ENCODE measurements around the gene PCDH11X. TPM values are rescaled to one million over a fixed set of nuclear protein-coding genes. Genes with fewer than 3 reads are reported as not detected.
"Not testable (repeated sequence)": the region's sequence is repeated elsewhere in the genome, so short reads cannot be mapped to it uniquely, and the experiment has no call there.

Gene PCDH11X, protein sequence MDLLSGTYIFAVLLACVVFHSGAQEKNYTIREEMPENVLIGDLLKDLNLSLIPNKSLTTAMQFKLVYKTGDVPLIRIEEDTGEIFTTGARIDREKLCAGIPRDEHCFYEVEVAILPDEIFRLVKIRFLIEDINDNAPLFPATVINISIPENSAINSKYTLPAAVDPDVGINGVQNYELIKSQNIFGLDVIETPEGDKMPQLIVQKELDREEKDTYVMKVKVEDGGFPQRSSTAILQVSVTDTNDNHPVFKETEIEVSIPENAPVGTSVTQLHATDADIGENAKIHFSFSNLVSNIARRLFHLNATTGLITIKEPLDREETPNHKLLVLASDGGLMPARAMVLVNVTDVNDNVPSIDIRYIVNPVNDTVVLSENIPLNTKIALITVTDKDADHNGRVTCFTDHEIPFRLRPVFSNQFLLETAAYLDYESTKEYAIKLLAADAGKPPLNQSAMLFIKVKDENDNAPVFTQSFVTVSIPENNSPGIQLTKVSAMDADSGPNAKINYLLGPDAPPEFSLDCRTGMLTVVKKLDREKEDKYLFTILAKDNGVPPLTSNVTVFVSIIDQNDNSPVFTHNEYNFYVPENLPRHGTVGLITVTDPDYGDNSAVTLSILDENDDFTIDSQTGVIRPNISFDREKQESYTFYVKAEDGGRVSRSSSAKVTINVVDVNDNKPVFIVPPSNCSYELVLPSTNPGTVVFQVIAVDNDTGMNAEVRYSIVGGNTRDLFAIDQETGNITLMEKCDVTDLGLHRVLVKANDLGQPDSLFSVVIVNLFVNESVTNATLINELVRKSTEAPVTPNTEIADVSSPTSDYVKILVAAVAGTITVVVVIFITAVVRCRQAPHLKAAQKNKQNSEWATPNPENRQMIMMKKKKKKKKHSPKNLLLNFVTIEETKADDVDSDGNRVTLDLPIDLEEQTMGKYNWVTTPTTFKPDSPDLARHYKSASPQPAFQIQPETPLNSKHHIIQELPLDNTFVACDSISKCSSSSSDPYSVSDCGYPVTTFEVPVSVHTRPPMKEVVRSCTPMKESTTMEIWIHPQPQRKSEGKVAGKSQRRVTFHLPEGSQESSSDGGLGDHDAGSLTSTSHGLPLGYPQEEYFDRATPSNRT (N-terminal part only)
- polyA plus RNA-seq (2013, experiment 1 of 4) = 4.5 TPM
- 5.0 TPM for polyA plus RNA-seq (2013, experiment 2 of 4)
- polyA plus RNA-seq (2013, experiment 3 of 4) = 5.0 TPM
- 5.4 TPM for polyA plus RNA-seq (2013, experiment 4 of 4)

DNA sequence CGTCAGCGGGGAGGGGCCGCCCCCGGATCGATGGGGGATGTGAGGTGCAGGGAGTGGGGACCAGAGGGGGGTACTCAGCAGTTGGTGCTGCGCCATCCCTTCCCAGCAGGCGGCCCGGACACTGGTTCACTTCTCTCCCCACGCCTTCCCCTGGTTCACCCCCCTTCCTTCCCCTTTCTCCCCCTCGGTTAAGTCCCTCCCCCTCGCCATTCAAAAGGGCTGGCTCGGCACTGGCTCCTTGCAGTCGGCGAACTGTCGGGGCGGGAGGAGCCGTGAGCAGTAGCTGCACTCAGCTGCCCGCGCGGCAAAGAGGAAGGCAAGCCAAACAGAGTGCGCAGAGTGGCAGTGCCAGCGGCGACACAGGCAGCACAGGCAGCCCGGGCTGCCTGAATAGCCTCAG lies at the start of gene PCDH11X:
PCDH11X (plus strand) TSS at position 241 of the 400 bp plus-strand sequence. CDS start 56,130 bp downstream, outside the sequence.
- H3K36me3 ChIP-seq (ENCODE audit: control insufficient read depth, insufficient read depth, low read length); H3K4me1 ChIP-seq (ENCODE audit: control insufficient read depth, insufficient read depth, low read length); H3K27ac ChIP-seq (ENCODE audit: insufficient read depth, low read depth, low read length, poor library complexity, severe bottlenecking); H3K9me3 ChIP-seq (ENCODE audit: control insufficient read depth, low read length): not testable (repeated sequence)
- Histone ChIP-seq H3K4me3 (ENCODE audit: insufficient read depth, low read depth, low read length) (peak within 1 kb of the TSS; percentile 37), H3K27me3 (ENCODE audit: control insufficient read depth, insufficient read depth, low read length, poor library complexity, severe bottlenecking) (peaks cover 16% of the 10 kb centered on the region)
- WGBS, 2 experiments = 0% methylated on average over 7 of the region's 24 CpGs; no CpG with 5 or more reads in 1 of the 2 experiments

DNA sequence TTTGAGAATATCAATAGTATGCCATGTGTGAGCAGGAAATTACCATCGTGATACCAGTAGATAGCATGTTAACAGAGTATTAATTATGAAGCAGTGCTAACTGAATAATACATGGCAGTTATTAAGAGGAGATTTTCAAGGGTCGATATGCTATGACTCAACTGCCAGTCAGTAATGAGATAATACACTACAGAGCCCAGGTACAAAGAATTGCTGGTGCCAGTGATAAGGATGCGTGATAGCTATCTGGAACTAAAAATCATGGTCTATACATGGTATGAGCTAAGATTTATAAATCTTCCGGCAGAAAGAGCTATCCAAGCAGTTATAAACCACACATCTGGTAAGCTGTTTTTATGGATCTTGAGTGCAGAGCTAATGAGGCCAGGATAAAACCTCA lies 31.7 kb upstream of the PCDH11X start:
- H3K27me3 ChIP-seq (ENCODE audit: control insufficient read depth, insufficient read depth, low read length, poor library complexity, severe bottlenecking); H3K4me3 ChIP-seq (ENCODE audit: insufficient read depth, low read depth, low read length); H3K4me1 ChIP-seq (ENCODE audit: control insufficient read depth, insufficient read depth, low read length); H3K27ac ChIP-seq (ENCODE audit: insufficient read depth, low read depth, low read length, poor library complexity, severe bottlenecking); H3K36me3 ChIP-seq (ENCODE audit: control insufficient read depth, insufficient read depth, low read length); H3K9me3 ChIP-seq (ENCODE audit: control insufficient read depth, low read length): not testable (repeated sequence)
- WGBS, 2 experiments = no CpG with 5 or more reads among the region's 4 CpGs

GRCh38 chrX:91753022-91753421 lies 26.2 kb upstream of the PCDH11X start:
- not testable (repeated sequence) for H3K4me1 ChIP-seq (ENCODE audit: control insufficient read depth, insufficient read depth, low read length); H3K9me3 ChIP-seq (ENCODE audit: control insufficient read depth, low read length); H3K4me3 ChIP-seq (ENCODE audit: insufficient read depth, low read depth, low read length); H3K36me3 ChIP-seq (ENCODE audit: control insufficient read depth, insufficient read depth, low read length); H3K27ac ChIP-seq (ENCODE audit: insufficient read depth, low read depth, low read length, poor library complexity, severe bottlenecking); H3K27me3 ChIP-seq (ENCODE audit: control insufficient read depth, insufficient read depth, low read length, poor library complexity, severe bottlenecking)
- WGBS, 2 experiments = 85 to 87% methylated on average over 17 of the region's 17 CpGs

GRCh38 chrX:91770619-91771488 lies 8.3 kb upstream of the PCDH11X start:
- H3K4me3 ChIP-seq (ENCODE audit: insufficient read depth, low read depth, low read length); H3K4me1 ChIP-seq (ENCODE audit: control insufficient read depth, insufficient read depth, low read length); H3K27ac ChIP-seq (ENCODE audit: insufficient read depth, low read depth, low read length, poor library complexity, severe bottlenecking); H3K36me3 ChIP-seq (ENCODE audit: control insufficient read depth, insufficient read depth, low read length); H3K9me3 ChIP-seq (ENCODE audit: control insufficient read depth, low read length); H3K27me3 ChIP-seq (ENCODE audit: control insufficient read depth, insufficient read depth, low read length, poor library complexity, severe bottlenecking): not testable (repeated sequence)
- no CpG with 5 or more reads among the region's 9 CpGs for WGBS, 2 experiments

GRCh38 chrX:91773943-91774342 lies 5.2 kb upstream of the PCDH11X start:
- not testable (repeated sequence) for H3K27ac ChIP-seq (ENCODE audit: insufficient read depth, low read depth, low read length, poor library complexity, severe bottlenecking); H3K36me3 ChIP-seq (ENCODE audit: control insufficient read depth, insufficient read depth, low read length); H3K4me3 ChIP-seq (ENCODE audit: insufficient read depth, low read depth, low read length); H3K27me3 ChIP-seq (ENCODE audit: control insufficient read depth, insufficient read depth, low read length, poor library complexity, severe bottlenecking); H3K9me3 ChIP-seq (ENCODE audit: control insufficient read depth, low read length); H3K4me1 ChIP-seq (ENCODE audit: control insufficient read depth, insufficient read depth, low read length)
- WGBS, 2 experiments = 57% methylated on average over 1 of the region's 3 CpGs; no CpG with 5 or more reads in 1 of the 2 experiments

DNA sequence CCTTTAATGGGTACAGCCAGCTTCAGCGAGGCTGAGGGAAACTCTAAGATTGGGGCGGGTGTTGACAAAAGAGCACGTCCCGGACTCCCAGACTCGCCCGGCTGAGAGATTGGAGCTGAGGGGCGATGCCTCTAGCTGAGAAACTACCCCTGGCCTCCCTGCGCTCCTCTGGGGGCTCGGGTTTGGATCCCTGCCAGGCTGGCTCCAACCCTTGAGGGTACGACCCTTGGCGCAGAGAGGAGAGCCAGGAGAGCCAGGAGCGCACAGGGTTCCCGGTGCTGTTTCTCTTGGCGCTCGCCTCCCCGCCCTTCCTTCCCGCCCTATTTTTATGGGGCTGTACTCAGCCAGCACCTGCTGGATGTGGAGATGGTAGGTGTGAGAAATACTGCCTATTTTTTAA lies 833 bp downstream of the PCDH11X start:
- WGBS, 2 experiments = 0% methylated on average over 11 to 17 of the region's 17 CpGs
- not testable (repeated sequence) for H3K36me3 ChIP-seq (ENCODE audit: control insufficient read depth, insufficient read depth, low read length); H3K9me3 ChIP-seq (ENCODE audit: control insufficient read depth, low read length); H3K4me1 ChIP-seq (ENCODE audit: control insufficient read depth, insufficient read depth, low read length); H3K27ac ChIP-seq (ENCODE audit: insufficient read depth, low read depth, low read length, poor library complexity, severe bottlenecking)
- Histone ChIP-seq H3K4me3 (ENCODE audit: insufficient read depth, low read depth, low read length) (peak overlapping the region; percentile 37), H3K27me3 (ENCODE audit: control insufficient read depth, insufficient read depth, low read length, poor library complexity, severe bottlenecking) (peaks cover 16% of the 10 kb centered on the region)

- H3K27ac ChIP-seq (ENCODE audit: insufficient read depth, low read depth, low read length, poor library complexity, severe bottlenecking); H3K9me3 ChIP-seq (ENCODE audit: control insufficient read depth, low read length); H3K4me1 ChIP-seq (ENCODE audit: control insufficient read depth, insufficient read depth, low read length); H3K36me3 ChIP-seq (ENCODE audit: control insufficient read depth, insufficient read depth, low read length): not testable (repeated sequence)
- peaks cover 16% of the 10 kb centered on the region for H3K27me3 ChIP-seq (ENCODE audit: control insufficient read depth, insufficient read depth, low read length, poor library complexity, severe bottlenecking)
- 0 to 1% methylated on average over 16 of the region's 23 CpGs for WGBS, 2 experiments
- H3K4me3 ChIP-seq (ENCODE audit: insufficient read depth, low read depth, low read length) = peak overlapping the region; percentile 37
Measured at GRCh38 chrX:91780698-91781097, 1.5 kb downstream of the PCDH11X start.

GRCh38 chrX:91781553-91782298 lies 2.6 kb downstream of the PCDH11X start:
- 0 to 1% methylated on average over 17 to 37 of the region's 58 CpGs for WGBS, 2 experiments
- H3K27me3 ChIP-seq (ENCODE audit: control insufficient read depth, insufficient read depth, low read length, poor library complexity, severe bottlenecking) = peaks cover 16% of the 10 kb centered on the region
- H3K4me1 ChIP-seq (ENCODE audit: control insufficient read depth, insufficient read depth, low read length); H3K9me3 ChIP-seq (ENCODE audit: control insufficient read depth, low read length); H3K36me3 ChIP-seq (ENCODE audit: control insufficient read depth, insufficient read depth, low read length); H3K27ac ChIP-seq (ENCODE audit: insufficient read depth, low read depth, low read length, poor library complexity, severe bottlenecking): not testable (repeated sequence)
- H3K4me3 ChIP-seq (ENCODE audit: insufficient read depth, low read depth, low read length) = peak overlapping the region; percentile 37

- not testable (repeated sequence) for H3K36me3 ChIP-seq (ENCODE audit: control insufficient read depth, insufficient read depth, low read length)
- WGBS, 2 experiments = 0 to 2% methylated on average over 3 to 4 of the region's 8 CpGs
Measured at GRCh38 chrX:91782825-91783224, 3.6 kb downstream of the PCDH11X start.

More at GRCh38 chrX:91782825-91783224, 3.6 kb downstream of the PCDH11X start:
- H3K9me3 ChIP-seq (ENCODE audit: control insufficient read depth, low read length); H3K4me1 ChIP-seq (ENCODE audit: control insufficient read depth, insufficient read depth, low read length); H3K4me3 ChIP-seq (ENCODE audit: insufficient read depth, low read depth, low read length); H3K27ac ChIP-seq (ENCODE audit: insufficient read depth, low read depth, low read length, poor library complexity, severe bottlenecking): not testable (repeated sequence)
- peaks cover 10% of the 10 kb centered on the region for H3K27me3 ChIP-seq (ENCODE audit: control insufficient read depth, insufficient read depth, low read length, poor library complexity, severe bottlenecking)
